CD4-positive, alpha-beta memory T cell (primary cell): ENCODE data around the gene APOL4. TPM values are rescaled to one million over a fixed set of nuclear protein-coding genes. Genes with fewer than 3 reads are reported as not detected.
"Not testable (repeated sequence)": the region's sequence is repeated elsewhere in the genome, so short reads cannot be mapped to it uniquely, and the experiment has no call there.

Experiments
- CTCF ChIA-PET: fragments of 350-600 bp; sonication (Branson Sonifier 250); formaldehyde crosslinking; loops from one replicate; lab custom pipeline; 2021; ENCODE audit warnings: inconsistent platforms; ENCODE audit not compliant: partially characterized antibody; lab: Charles Lee
- POLR2A ChIA-PET: fragments of 350-600 bp; sonication (Branson Sonifier 250); formaldehyde crosslinking; loops from one replicate; lab custom pipeline; 2021; ENCODE audit not compliant: partially characterized antibody; lab: Charles Lee
- DNase-seq, 5 donors: peaks; one replicate each; pipeline versions ENCODE4 v3.0.0 to v3.0.0-alpha.2; 2020 to 2022; ENCODE audit warnings: mixed read lengths in 1 of 5
- H3K27ac ChIP-seq: one replicate; pipeline ENCODE4 v1.7.0; 2013; ENCODE audit warnings: low read depth, low read length
- H3K27me3 ChIP-seq: 2 replicates; pipeline ENCODE4 v1.7.0; 2013; ENCODE audit warnings: mild to moderate bottlenecking, low read length, moderate library complexity; ENCODE audit not compliant: insufficient read depth
- H3K36me3 ChIP-seq: 2 replicates; pipeline ENCODE4 v1.7.0; 2013; ENCODE audit warnings: mild to moderate bottlenecking, low read length, moderate library complexity; ENCODE audit not compliant: insufficient read depth
- H3K4me1 ChIP-seq: 2 replicates; pipeline ENCODE4 v1.7.0; 2013; ENCODE audit warnings: mild to moderate bottlenecking, low read length, moderate library complexity; ENCODE audit not compliant: insufficient read depth
- H3K4me3 ChIP-seq, 2 donors: one replicate each; pipeline ENCODE4 v1.7.0; 2013; ENCODE audit warnings: low read length in 2 of 2, mild to moderate bottlenecking in 1 of 2
- H3K9me3 ChIP-seq, 2 donors: one replicate each; pipeline ENCODE4 v1.7.0; 2013; ENCODE audit warnings: low read length in 2 of 2, control low read depth in 1 of 2; ENCODE audit not compliant: control insufficient read depth in 1 of 2
- H3K27ac Mint-ChIP-seq, 7 donors: one replicate each; pipeline ENCODE4 v1.8.0; 2020 to 2021; ENCODE audit warnings: mixed read lengths in 7 of 7, mild to moderate bottlenecking in 6 of 7, inconsistent platforms in 3 of 7, moderate library complexity in 3 of 7
- H3K27me3 Mint-ChIP-seq, 2 donors: one replicate each; pipeline ENCODE4 v1.8.0; 2020 to 2021; ENCODE audit warnings: mixed read lengths in 2 of 2
- H3K36me3 Mint-ChIP-seq, 2 donors: one replicate each; pipeline ENCODE4 v1.8.0; 2020 to 2021; ENCODE audit warnings: mixed read lengths in 2 of 2, inconsistent platforms in 1 of 2, mild to moderate bottlenecking in 1 of 2
- H3K4me1 Mint-ChIP-seq, 4 donors: one replicate each; pipeline ENCODE4 v1.8.0; 2020 to 2021; ENCODE audit warnings: mixed read lengths in 4 of 4, mild to moderate bottlenecking in 1 of 4
- H3K4me3 Mint-ChIP-seq, 8 donors: one replicate each; pipeline ENCODE4 v1.8.0; 2020 to 2021; ENCODE audit warnings: mixed read lengths in 8 of 8, mild to moderate bottlenecking in 7 of 8, moderate library complexity in 6 of 8, inconsistent platforms in 3 of 8
- H3K9me3 Mint-ChIP-seq, 8 donors: one replicate each; pipeline ENCODE4 v1.8.0; 2020 to 2021; ENCODE audit warnings: mixed read lengths in 8 of 8, mild to moderate bottlenecking in 5 of 8, inconsistent platforms in 3 of 8, moderate library complexity in 1 of 8
- intact Hi-C: fragments of 100-400 bp; cut with micrococcal nuclease; formaldehyde crosslinking; loops from one replicate; pipeline ENCODE4 v1.15.1; 2023
- polyA plus RNA-seq, 2 donors: library from polyadenylated mRNA; unstranded; fragments of 300-500 nt; fragmentation: Illumina TruSeq; gene quantifications; one replicate each; pipeline ENCODE4 v1.2.3, GENCODE V29; 2021
- total RNA-seq, 2 experiments: library from RNA; stranded (reverse); gene quantifications; one replicate each; pipeline ENCODE4 v1.2.3, GENCODE V29; 2021

APOL4 gene, protein sequence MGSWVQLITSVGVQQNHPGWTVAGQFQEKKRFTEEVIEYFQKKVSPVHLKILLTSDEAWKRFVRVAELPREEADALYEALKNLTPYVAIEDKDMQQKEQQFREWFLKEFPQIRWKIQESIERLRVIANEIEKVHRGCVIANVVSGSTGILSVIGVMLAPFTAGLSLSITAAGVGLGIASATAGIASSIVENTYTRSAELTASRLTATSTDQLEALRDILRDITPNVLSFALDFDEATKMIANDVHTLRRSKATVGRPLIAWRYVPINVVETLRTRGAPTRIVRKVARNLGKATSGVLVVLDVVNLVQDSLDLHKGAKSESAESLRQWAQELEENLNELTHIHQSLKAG
- total RNA-seq: not detected
- not detected for polyA plus RNA-seq

GRCh38 chr22:36201630-36202319 lies at the start of gene APOL4:
Gene APOL4, minus strand, starts transcription at chr22:36201809. Its CDS starts 75 bp downstream, at chr22:36201734.
- Mint-ChIP-seq H3K27me3 (peaks cover 5 to 16% of the 10 kb centered on the region in 2 donors), H3K9me3 (no peaks in the 10 kb centered on the region), H3K27ac (no peak within 1 kb of the TSS), H3K36me3 (no peaks in the 10 kb centered on the region), H3K4me1 (peaks cover 2 to 16% (median 5%) of the 10 kb centered on the region in 4 donors), H3K4me3 (no peak within 1 kb of the TSS)
- H3K4me1 ChIP-seq: no peaks in the 10 kb centered on the region
- no peaks in the 10 kb centered on the region for H3K27me3 ChIP-seq
- H3K4me3 ChIP-seq: no peak within 1 kb of the TSS
- ChIA-PET POLR2A (no interaction called here), CTCF (interaction anchor here (0.7 kb wide), 1 partner anchor 285 kb away, joined by 3 read pairs; no protein-coding TSS in a partner anchor)
- H3K27ac ChIP-seq: no peak within 1 kb of the TSS
- no peak for DNase-seq
- intact Hi-C loops: no loop called here
- H3K9me3 ChIP-seq: no peaks in the 10 kb centered on the region
- H3K36me3 ChIP-seq: no peaks in the 10 kb centered on the region

- H3K27me3 Mint-ChIP-seq, CTCF ChIA-PET, H3K4me3 ChIP-seq, H3K27ac ChIP-seq, H3K36me3 ChIP-seq, DNase-seq, POLR2A ChIA-PET, H3K9me3 Mint-ChIP-seq, H3K9me3 ChIP-seq, H3K27me3 ChIP-seq, intact Hi-C loops: not testable (repeated sequence)
- peaks cover 17 to 43% (median 30%) of the 10 kb centered on the region in 4 donors for H3K4me1 Mint-ChIP-seq
- peaks cover 0 to 11% of the 10 kb centered on the region in 2 donors for H3K36me3 Mint-ChIP-seq
- peak overlapping the region in 3 of 7 donors; percentile 13 to 52 (median 18) for H3K27ac Mint-ChIP-seq
- peak overlapping the region in 1 of 8 donors; percentile 30 for H3K4me3 Mint-ChIP-seq
- peaks cover 28% of the 10 kb centered on the region for H3K4me1 ChIP-seq
These were observed 48.8 kb upstream of the APOL4 start for GRCh38 chr22:36250292-36250960.

DNA sequence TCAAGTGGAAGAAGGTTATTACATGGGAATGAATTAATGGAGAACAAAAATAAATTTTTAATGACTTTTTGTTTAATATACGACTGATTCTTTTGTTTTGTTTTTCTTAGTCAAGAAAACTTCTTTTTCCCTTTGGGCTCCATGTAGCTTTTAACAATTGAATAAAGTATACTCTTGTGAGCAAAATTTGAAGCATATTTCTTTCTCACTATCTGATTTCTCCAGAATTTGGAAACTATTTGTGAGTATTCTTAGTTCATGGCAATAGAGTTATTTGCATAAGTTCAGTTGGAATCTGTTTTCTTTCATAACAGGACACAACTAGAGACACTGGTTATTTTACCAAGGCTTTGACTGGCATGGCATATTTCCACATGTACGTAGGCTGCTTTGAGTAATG lies 47.6 kb upstream of the APOL4 start:
- H3K36me3 Mint-ChIP-seq: peaks cover 0 to 10% of the 10 kb centered on the region in 2 donors
- DNase-seq: no peak
- CTCF ChIA-PET: interaction anchor here (1.3 kb wide), 1 partner anchor 9 kb away, joined by 4 read pairs; the partner anchor contains the start of gene APOL2

GRCh38 chr22:36247955-36248354 lies 46.3 kb upstream of the APOL4 start:
- Mint-ChIP-seq H3K36me3 (peaks cover 0 to under 1% of the 10 kb centered on the region in 2 donors), H3K27me3 (no peaks in the 10 kb centered on the region), H3K4me3 (no peak overlapping the region), H3K4me1 (peaks cover 7 to 18% (median 11%) of the 10 kb centered on the region in 4 donors), H3K9me3 (peaks cover 0 to 4% (median 0%) of the 10 kb centered on the region in 8 donors), H3K27ac (no peak overlapping the region)
- Histone ChIP-seq H3K9me3 (no peaks in the 10 kb centered on the region), H3K36me3 (no peaks in the 10 kb centered on the region), H3K27ac (no peak overlapping the region), H3K4me1 (peaks cover 6% of the 10 kb centered on the region), H3K27me3 (no peaks in the 10 kb centered on the region), H3K4me3 (no peak overlapping the region)
- ChIA-PET POLR2A (no interaction called here), CTCF (interaction anchor here (1.3 kb wide), 1 partner anchor 8 kb away, joined by 4 read pairs; the partner anchor contains the start of gene APOL2)
- intact Hi-C loops: no loop called here
- DNase-seq: no peak

More for the DNA sequence above, 47.6 kb upstream of the APOL4 start:
- Histone ChIP-seq H3K36me3 (no peaks in the 10 kb centered on the region), H3K27ac (no peak overlapping the region), H3K9me3 (no peaks in the 10 kb centered on the region), H3K4me1 (peaks cover 15% of the 10 kb centered on the region), H3K27me3 (no peaks in the 10 kb centered on the region), H3K4me3 (no peak overlapping the region)
- Mint-ChIP-seq H3K4me3 (no peak overlapping the region), H3K4me1 (peaks cover 14 to 30% (median 21%) of the 10 kb centered on the region in 4 donors), H3K27ac (no peak overlapping the region), H3K27me3 (no peaks in the 10 kb centered on the region), H3K9me3 (peaks cover 0 to 4% (median 0%) of the 10 kb centered on the region in 8 donors)
- POLR2A ChIA-PET: no interaction called here
- intact Hi-C loops: no loop called here

DNA sequence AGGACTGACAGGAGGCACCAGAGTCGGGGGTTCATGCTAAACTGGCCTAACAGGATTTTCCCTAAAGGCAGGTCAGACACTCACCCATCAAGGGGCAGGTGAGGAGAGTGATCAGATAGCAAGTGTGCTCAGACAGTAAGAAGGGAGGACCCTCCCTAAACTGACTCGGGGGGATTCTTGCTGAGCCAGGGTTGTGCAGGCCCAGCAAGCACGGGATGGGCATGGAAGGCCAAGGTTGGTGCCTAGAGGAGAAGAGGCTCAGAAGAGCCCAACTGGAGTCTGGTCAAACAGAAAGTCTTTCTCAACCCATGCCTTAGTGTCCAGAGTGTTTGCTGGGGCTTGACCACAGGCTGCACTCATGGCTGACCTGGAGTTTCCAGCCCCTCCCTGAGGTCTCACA lies 45.1 kb upstream of the APOL4 start:
- H3K4me3 ChIP-seq: no peak overlapping the region
- peaks cover 0 to 10% (median 4%) of the 10 kb centered on the region in 8 donors for H3K9me3 Mint-ChIP-seq
- H3K9me3 ChIP-seq: no peaks in the 10 kb centered on the region
- ChIA-PET POLR2A (no interaction called here), CTCF (no interaction called here)
- no peaks in the 10 kb centered on the region for H3K4me1 ChIP-seq
- H3K27me3 Mint-ChIP-seq: no peaks in the 10 kb centered on the region
- H3K27ac ChIP-seq: no peak overlapping the region
- no peaks in the 10 kb centered on the region for H3K27me3 ChIP-seq
- no peak overlapping the region for H3K27ac Mint-ChIP-seq
- intact Hi-C loops: no loop called here
- H3K36me3 Mint-ChIP-seq: no peaks in the 10 kb centered on the region
- H3K4me3 Mint-ChIP-seq: peak overlapping the region in 1 of 8 donors; percentile 14
- no peaks in the 10 kb centered on the region for H3K36me3 ChIP-seq
- H3K4me1 Mint-ChIP-seq: peaks cover 0 to 6% (median 2%) of the 10 kb centered on the region in 4 donors
- DNase-seq: no peak

DNA sequence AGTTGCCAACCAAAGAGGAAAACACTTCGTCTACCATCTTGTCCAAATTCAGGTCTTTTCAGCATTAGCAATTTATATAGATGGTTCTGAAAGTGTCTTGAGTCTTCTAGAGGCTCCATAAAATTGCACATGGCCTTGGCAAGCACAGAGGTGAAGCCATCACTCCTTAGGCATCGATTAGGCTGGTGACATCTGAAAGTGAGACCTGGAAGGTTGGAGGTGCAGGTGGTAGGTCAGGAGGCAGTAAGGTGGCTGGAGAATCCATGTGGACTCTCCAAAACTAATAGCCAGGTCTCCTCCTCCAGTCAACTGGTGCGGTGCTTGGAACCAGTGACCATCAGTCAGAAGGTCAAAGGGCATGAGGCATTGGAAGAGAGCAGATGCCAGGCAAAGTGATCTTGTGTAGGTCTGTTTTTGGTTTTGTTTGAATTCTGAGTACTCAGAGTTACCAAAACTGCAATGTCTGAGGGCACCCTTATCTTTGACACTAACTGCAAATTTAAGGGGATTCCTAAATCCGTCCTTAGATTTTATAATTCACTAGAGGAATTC lies 44.3 kb upstream of the APOL4 start:
- no peak overlapping the region for H3K27ac ChIP-seq
- H3K27me3 ChIP-seq: no peaks in the 10 kb centered on the region
- H3K9me3 Mint-ChIP-seq: peaks cover 0 to 10% (median 4%) of the 10 kb centered on the region in 8 donors
- POLR2A ChIA-PET: no interaction called here
- H3K27me3 Mint-ChIP-seq: no peaks in the 10 kb centered on the region
- no peak for DNase-seq
- no peaks in the 10 kb centered on the region for H3K4me1 ChIP-seq
- no peaks in the 10 kb centered on the region for H3K36me3 ChIP-seq
- CTCF ChIA-PET: no interaction called here
- no peak overlapping the region for H3K4me3 ChIP-seq
- H3K4me3 Mint-ChIP-seq: no peak overlapping the region
- H3K36me3 Mint-ChIP-seq: no peaks in the 10 kb centered on the region
- no peaks in the 10 kb centered on the region for H3K9me3 ChIP-seq
- no peak overlapping the region for H3K27ac Mint-ChIP-seq
- intact Hi-C loops: no loop called here
- H3K4me1 Mint-ChIP-seq: no peaks in the 10 kb centered on the region
